Stimulated activated CD4-positive, alpha-beta T cell treated with anti-CD3 and anti-CD28 coated beads, Interleukin-12 subunit alpha, Interleukin-12 subunit beta, amount 100 ng/mL, for 4 hours (primary cell): ENCODE results near the gene VENTX.

ENCODE experiments used
- DNase-seq: peaks from one replicate; pipeline ENCODE4 v3.0.0-alpha.2; 2020

Gene VENTX

GRCh38 chr10:133275684-133276092 is 38.0 kb downstream of the VENTX start:
- DNase-seq, result peak; percentile 38

GRCh38 chr10:133276100-133276434 is 38.4 kb downstream of the VENTX start:
- DNase-seq, result no peak

GRCh38 chr10:133276435-133277201 is 39.0 kb downstream of the VENTX start, which contains the start of gene ADAM8:
ADAM8 (minus strand) TSS chr10:133276868; CDS start chr10:133276817, 51 bp downstream.
- DNase-seq, result peak; percentile 70

- DNase-seq, result no peak
Measured at GRCh38 chr10:133277277-133277992, 39.8 kb downstream of the VENTX start.

- no peak for DNase-seq
Measured at GRCh38 chr10:133277993-133278576, 40.4 kb downstream of the VENTX start.

GRCh38 chr10:133278577-133279265 is 41.1 kb downstream of the VENTX start:
- no peak for DNase-seq

- no peak for DNase-seq
Measured at GRCh38 chr10:133279326-133280226, 41.9 kb downstream of the VENTX start.

GRCh38 chr10:133280391-133281059 is 42.9 kb downstream of the VENTX start:
- DNase-seq, result no peak

- no peak for DNase-seq
Measured at GRCh38 chr10:133281084-133281483, 43.4 kb downstream of the VENTX start.

- DNase-seq, result no peak
Measured at GRCh38 chr10:133281628-133282372, 44.1 kb downstream of the VENTX start.

GRCh38 chr10:133282846-133283390 is 45.3 kb downstream of the VENTX start:
- DNase-seq, result no peak

- DNase-seq, result no peak
Measured at GRCh38 chr10:133283931-133284330, 46.3 kb downstream of the VENTX start.

GRCh38 chr10:133285217-133285616 is 47.6 kb downstream of the VENTX start:
- no peak for DNase-seq

GRCh38 chr10:133286366-133286765 is 48.7 kb downstream of the VENTX start:
- DNase-seq, result no peak

- no peak for DNase-seq
Measured at GRCh38 chr10:133287832-133288500, 50.3 kb downstream of the VENTX start.

GRCh38 chr10:133289761-133290160 is 52.1 kb downstream of the VENTX start:
- DNase-seq, result no peak
